ENCODE measurements around the gene UBAC2. TPM values are rescaled to one million over a fixed set of nuclear protein-coding genes. Genes with fewer than 3 reads are reported as not detected.

The UBAC2 gene
- total and polyA plus RNA-seq, 2 of the 8 experiments (the other 6 are each of a cell fraction or from before 2014, with no cell fraction given) = 75.9 to 76.9 TPM

DNA sequence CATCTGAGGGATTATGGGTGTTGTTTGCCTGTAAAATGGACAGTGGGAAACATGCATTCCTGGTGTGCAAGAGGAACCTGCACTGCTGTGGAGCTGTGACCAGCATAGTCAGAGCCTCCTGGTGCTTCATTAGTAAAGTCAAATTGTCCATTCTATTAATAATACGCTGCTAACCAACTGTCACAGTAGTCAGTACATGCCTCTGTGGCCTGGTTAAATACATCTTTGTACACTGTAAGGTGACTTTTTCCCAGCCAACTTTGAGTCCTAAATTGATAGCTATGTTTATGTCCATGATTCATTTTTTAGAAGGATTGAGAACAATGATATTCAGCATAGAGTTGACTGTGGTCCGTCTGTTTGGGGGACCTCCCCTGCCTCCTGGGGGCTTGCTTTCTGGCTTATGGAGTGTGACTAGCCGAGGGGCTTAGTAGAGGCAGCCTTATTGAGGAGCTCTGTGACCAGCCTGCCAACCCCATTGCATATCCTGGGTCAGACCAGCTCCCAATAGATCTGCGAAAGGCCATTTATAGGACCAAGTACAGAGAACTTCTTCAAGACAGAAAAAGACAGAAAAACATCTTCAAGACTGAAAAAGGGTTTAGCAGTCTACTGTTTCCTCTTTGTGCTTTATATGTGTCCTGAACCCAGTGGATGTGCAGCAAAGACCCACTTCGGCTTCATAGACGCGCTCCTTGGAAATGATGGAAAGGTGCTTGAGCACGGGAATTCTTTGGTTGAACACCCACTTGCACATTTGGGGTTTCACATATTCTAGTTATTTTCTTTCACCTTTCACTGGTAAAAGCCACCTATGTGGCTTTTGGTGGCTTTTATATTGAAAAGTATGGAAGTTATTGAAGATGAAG is 102.2 kb downstream of the UBAC2 start:
- Histone ChIP-seq H3K9me3 (ENCODE audit: insufficient read depth in 2 of 2, low read depth in 1 of 2, low read length in 1 of 2) (no peaks in the 10 kb centered on the region), H2BK12ac (ENCODE audit: low read depth, low read length) (no peak overlapping the region), H3K36me3 (ENCODE audit: control insufficient read depth in 2 of 4, insufficient read depth in 4 of 4, low read length in 3 of 4) (no peaks in the 10 kb centered on the region), H2BK5ac (ENCODE audit: low read depth, low read length) (no peak overlapping the region), H2AFZ (ENCODE audit: low read length) (no peak overlapping the region), H2AK5ac (ENCODE audit: low read depth, low read length) (no peak overlapping the region), H3K4me1 (replicated peaks in 1 of 4; ENCODE audit: control insufficient read depth in 3 of 4, insufficient read depth in 4 of 4, low read length in 3 of 4) (no peaks in the 10 kb centered on the region; a peak in 1 of 7 replicates), H3K4me3 (ENCODE audit: extremely low read depth in 1 of 4, insufficient read depth in 2 of 4, low read depth in 3 of 4, low read length in 4 of 4) (no peak overlapping the region), H3K56ac (replicated peaks; ENCODE audit: insufficient read length, low read depth, low read length) (no peak overlapping the region), H3K18ac (ENCODE audit: extremely low read depth, low read length) (no peak overlapping the region), H4K8ac (ENCODE audit: extremely low read depth, insufficient read depth, low read length) (no peak overlapping the region), H2BK120ac (replicated peaks; ENCODE audit: low read depth, low read length) (no peak overlapping the region), H3K9ac (replicated peaks in 1 of 4; ENCODE audit: extremely low read depth in 1 of 4, low read depth in 3 of 4, low read length in 3 of 4) (no peak overlapping the region), H3K23ac (ENCODE audit: insufficient read length) (no peak overlapping the region), H3K14ac (ENCODE audit: insufficient read length) (no peak overlapping the region), H4K5ac (ENCODE audit: insufficient read length, low read depth, low read length) (no peak overlapping the region), H3K23me2 (ENCODE audit: low read depth, low read length) (no peaks in the 10 kb centered on the region), H3K79me2 (ENCODE audit: control insufficient read depth in 1 of 2, insufficient read depth in 2 of 2, low read length in 2 of 2) (no peaks in the 10 kb centered on the region), H2BK20ac (ENCODE audit: low read length) (no peak overlapping the region), H3K27me3 (replicated peaks in 1 of 4; ENCODE audit: control insufficient read depth in 3 of 4, extremely low read depth in 1 of 4, insufficient read depth in 3 of 4, low read length in 3 of 4) (no peaks in the 10 kb centered on the region), H3K4ac (replicated peaks; ENCODE audit: insufficient read length, low read depth, low read length) (no peak overlapping the region), H2BK15ac (ENCODE audit: low read length) (no peak overlapping the region), H3K79me1 (ENCODE audit: low read depth, low read length) (no peaks in the 10 kb centered on the region), H3K4me2 (ENCODE audit: insufficient read depth in 1 of 2, low read depth in 2 of 2, low read length in 2 of 2) (no peak overlapping the region), H3K27ac (ENCODE audit: low read depth, low read length) (no peak overlapping the region), H4K20me1 (replicated peaks in 1 of 2; ENCODE audit: control insufficient read depth in 1 of 2, insufficient read depth in 2 of 2, low read length in 2 of 2) (peaks cover 3 to 5% of the 10 kb centered on the region in 2 experiments), H4K91ac (replicated peaks; ENCODE audit: insufficient read length, low read length) (no peak overlapping the region)
- 93% methylated on average over 8 of the region's 8 CpGs; no CpG with 5 or more reads in 1 of the 2 experiments for WGBS, 2 experiments (ENCODE audit: extremely low coverage in 1 of 2, insufficient coverage in 1 of 2, insufficient read length in 1 of 2, insufficient replicate concordance in 2 of 2, low coverage in 1 of 2, low lambda C conversion rate in 2 of 2, missing lambda C conversion rate in 1 of 2)
- FAIRE-seq (no peak), DNase-seq (ENCODE audit: low read depth in 1 of 2, low spot score in 2 of 2) (no peak)
- no peak for TF ChIP-seq ASH2L (IDR thresholded peaks at IDR 0.05; ENCODE audit: low read length)
- TF ChIP-seq SP4 (IDR thresholded peaks at IDR 0.05; ENCODE audit: low read length) = no peak
- no peak for TF ChIP-seq JUND (IDR thresholded peaks at IDR 0.05; ENCODE audit: low read length)
- TF ChIP-seq POLR2AphosphoS5 (IDR thresholded peaks at IDR 0.05; ENCODE audit: low read depth, low read length) = no peak
- TF ChIP-seq ZNF274 (IDR thresholded peaks at IDR 0.05; ENCODE audit: borderline replicate concordance, extremely low read depth, low read length) = no peak
- no peak for TF ChIP-seq KDM5A (IDR thresholded peaks at IDR 0.05; ENCODE audit: low read length)
- no peak for TF ChIP-seq BACH1 (IDR thresholded peaks at IDR 0.05; ENCODE audit: low read length)
- TF ChIP-seq JUN (IDR thresholded peaks at IDR 0.05; ENCODE audit: low read depth, low read length) = no peak
- CTCF ChIA-PET (ENCODE audit: partially characterized antibody) = interaction anchor here (0.8 to 1.8 kb wide), 6 partner anchors 9 to 118 kb away, joined by 3 to 5 read pairs (median 3); no protein-coding TSS in a partner anchor
- POLR2A ChIA-PET (ENCODE audit: partially characterized antibody) = no interaction called here
